22Rv1 (cell line): ENCODE results near the gene MYH10.

Experiments used
- CTCF ChIP-seq: fragments of 450-650 bp; IDR thresholded peaks from 2 replicates; pipeline ENCODE4 v1.5.1; 2017; ENCODE audit warnings: mild to moderate bottlenecking
- ZFX ChIP-seq: fragments of 450-650 bp; IDR thresholded peaks from 2 replicates; pipeline ENCODE4 v1.6.1; 2017; ENCODE audit warnings: antibody characterized with exemption, borderline replicate concordance

GRCh38 chr17:8499171-8499570, 131.4 kb downstream of the MYH10 start:
- TF ChIP-seq CTCF (no peak), ZFX (no peak)
